Liver (tissue), 9 donors: ENCODE results near the gene GNAO1. TPM values are rescaled to one million over a fixed set of nuclear protein-coding genes. Genes with fewer than 3 reads are reported as not detected.
A peak's percentile ranks its signal among the peaks of the same experiment; 100 is the strongest.

Experiments used
- DNase-seq: peaks from one replicate; pipeline ENCODE4 v3.0.0-alpha.2; 2017; ENCODE audit warnings: low spot score
- H3K27ac ChIP-seq, 2 donors: one replicate each; pipeline ENCODE4 v1.7.0; 2013; ENCODE audit warnings: inconsistent platforms in 2 of 2, low read length in 2 of 2, control low read depth in 1 of 2, low read depth in 1 of 2, mild to moderate bottlenecking in 1 of 2
- H3K27me3 ChIP-seq, 4 donors: one replicate each; pipeline versions ENCODE4 v1.6.1 to v1.7.0; 2013; ENCODE audit warnings: low read length in 3 of 4, inconsistent platforms in 1 of 4, mild to moderate bottlenecking in 1 of 4, moderate library complexity in 1 of 4; ENCODE audit not compliant: control insufficient read depth in 4 of 4, insufficient read depth in 4 of 4
- H3K36me3 ChIP-seq, 4 donors: one replicate each; pipeline versions ENCODE4 v1.6.1 to v1.7.0; 2013; ENCODE audit warnings: low read length in 3 of 4, mild to moderate bottlenecking in 3 of 4, low read depth in 1 of 4, moderate library complexity in 1 of 4; ENCODE audit not compliant: control insufficient read depth in 4 of 4, insufficient read depth in 3 of 4
- H3K4me1 ChIP-seq, 4 donors: one replicate each; pipeline versions ENCODE4 v1.6.1 to v1.7.0; 2013; ENCODE audit warnings: low read length in 3 of 4, mild to moderate bottlenecking in 3 of 4, moderate library complexity in 1 of 4; ENCODE audit not compliant: control insufficient read depth in 4 of 4, insufficient read depth in 4 of 4
- H3K4me3 ChIP-seq, 3 donors: one replicate each; pipeline versions ENCODE4 v1.6.1 to v1.7.0; 2013; ENCODE audit warnings: low read length in 3 of 3, control low read depth in 1 of 3, low read depth in 1 of 3, mild to moderate bottlenecking in 1 of 3
- H3K9ac ChIP-seq, 2 donors: one replicate each; pipeline ENCODE4 v1.7.0; 2013; ENCODE audit warnings: low read length in 2 of 2, mild to moderate bottlenecking in 2 of 2, moderate library complexity in 2 of 2, control low read depth in 1 of 2, low read depth in 1 of 2
- H3K9me3 ChIP-seq, 4 donors: one replicate each; pipeline versions ENCODE4 v1.6.1 to v1.7.0; 2013; ENCODE audit warnings: low read length in 3 of 4; ENCODE audit not compliant: control insufficient read depth in 4 of 4
- ATF3 ChIP-seq: IDR thresholded peaks from 2 replicates; pipeline ENCODE4 v1.6.1; 2016; ENCODE audit warnings: antibody characterized with exemption
- EGR1 ChIP-seq, 2 donors: IDR thresholded peaks; 2 replicates each; pipeline ENCODE4 v1.6.1; 2016 to 2018; ENCODE audit warnings: antibody characterized with exemption in 2 of 2, low read depth in 2 of 2
- FOXA1 ChIP-seq: IDR thresholded peaks from 2 replicates; pipeline ENCODE4 v1.6.1; 2016; ENCODE audit warnings: antibody characterized with exemption
- FOXA2 ChIP-seq: IDR thresholded peaks from 2 replicates; pipeline ENCODE4 v1.6.1; 2016; ENCODE audit warnings: antibody characterized with exemption
- GABPA ChIP-seq, 2 donors: IDR thresholded peaks in 1 of 2; conservative IDR thresholded peaks in 1 of 2; 2 replicates each; pipeline ENCODE4 v1.6.1; 2016; ENCODE audit warnings: antibody characterized with exemption in 2 of 2, mild to moderate bottlenecking in 1 of 2, moderate library complexity in 1 of 2
- HNF4A ChIP-seq, 2 donors: conservative IDR thresholded peaks; 2 replicates each; pipeline ENCODE4 v1.6.1; 2016; ENCODE audit warnings: antibody characterized with exemption in 2 of 2, mild to moderate bottlenecking in 2 of 2
- HNF4G ChIP-seq: IDR thresholded peaks from 2 replicates; pipeline ENCODE4 v1.6.1; 2016; ENCODE audit warnings: antibody characterized with exemption
- MAX ChIP-seq: IDR thresholded peaks from 2 replicates; pipeline ENCODE4 v1.6.1; 2016; ENCODE audit warnings: antibody characterized with exemption
- NR2F2 ChIP-seq: IDR thresholded peaks from 2 replicates; pipeline ENCODE4 v1.6.1; 2016; ENCODE audit warnings: antibody characterized with exemption
- REST ChIP-seq: IDR thresholded peaks from 2 replicates; pipeline ENCODE4 v1.6.1; 2016; ENCODE audit warnings: antibody characterized with exemption, mild to moderate bottlenecking
- RXRA ChIP-seq, 2 donors: IDR thresholded peaks; 2 replicates each; pipeline ENCODE4 v1.6.1; 2017 to 2018; ENCODE audit warnings: antibody characterized with exemption in 2 of 2, mild to moderate bottlenecking in 1 of 2
- SP1 ChIP-seq: IDR thresholded peaks from 2 replicates; pipeline ENCODE4 v1.6.1; 2018; ENCODE audit warnings: antibody characterized with exemption, mild to moderate bottlenecking
- TAF1 ChIP-seq: conservative IDR thresholded peaks from 2 replicates; pipeline ENCODE4 v1.6.1; 2016; ENCODE audit warnings: antibody characterized with exemption, mild to moderate bottlenecking
- YY1 ChIP-seq: IDR thresholded peaks from 2 replicates; pipeline ENCODE4 v1.6.1; 2016; ENCODE audit warnings: antibody characterized with exemption, mild to moderate bottlenecking
- ZBTB33 ChIP-seq: IDR thresholded peaks from 2 replicates; pipeline ENCODE4 v1.6.1; 2016; ENCODE audit warnings: antibody characterized with exemption
- WGBS: extraction: QIAGEN DNeasy Blood & Tissue Kit; methylation state at CpG from one replicate; pipeline ENCODE4 v1.1.7; 2013; 5-methylcytosine and 5-hydroxymethylcytosine counted together
- polyA plus RNA-seq, 2 donors: library from polyadenylated mRNA; stranded (reverse) in 1 of 2; unstranded in 1 of 2; fragments of 200-250 nt in 1 of 2; fragments of >200 nt in 1 of 2; fragmentation: Nextera tagmentation in 1 of 2; extraction: Ambion mirVana in 1 of 2; gene quantifications; one replicate each; pipeline versions ENCODE4 v1.2.1 to v1.2.3, GENCODE V29; 2013 to 2015
- total RNA-seq, 2 donors: library from RNA; depleted of rRNA; stranded (reverse); fragments of >200 nt; gene quantifications; one replicate each; pipeline ENCODE4 v1.2.3, GENCODE V29; 2014
- donor health status: healthy.
- donor health status: healthy.
- donor health status: healthy.
- donor health status: healthy.
- donor health status: healthy.

The GNAO1 gene
- total and polyA plus RNA-seq, 4 donors: 0.61 to 15.1 (median 7.0) TPM

- 96% methylated on average over 4 of the region's 4 CpGs for WGBS
Measured at GRCh38 chr16:56242740-56243139, 51.5 kb downstream of the GNAO1 start.

GRCh38 chr16:56244612-56245011, 53.3 kb downstream of the GNAO1 start:
- H3K36me3 ChIP-seq: peaks cover 0 to 10% (median 0%) of the 10 kb centered on the region in 4 donors
- peaks cover 9 to 48% (median 25%) of the 10 kb centered on the region in 4 donors for H3K4me1 ChIP-seq
- WGBS: 55% methylated on average over 4 of the region's 4 CpGs
- peak; percentile 14 for TF ChIP-seq MAX
- TF ChIP-seq YY1: no peak
- TF ChIP-seq HNF4A (conservative IDR thresholded peaks at IDR 0.05): peak; percentile 14 to 60
- no peaks in the 10 kb centered on the region for H3K9me3 ChIP-seq
- H3K4me3 ChIP-seq: no peak overlapping the region
- no peak overlapping the region for H3K9ac ChIP-seq
- no peak for DNase-seq
- H3K27me3 ChIP-seq: no peaks in the 10 kb centered on the region
- no peak overlapping the region for H3K27ac ChIP-seq

More at GRCh38 chr16:56242740-56243139, 51.5 kb downstream of the GNAO1 start:
- no peaks in the 10 kb centered on the region for H3K27me3 ChIP-seq
- peaks cover 0 to 3% (median 0%) of the 10 kb centered on the region in 4 donors for H3K36me3 ChIP-seq
- TF ChIP-seq GABPA (IDR thresholded peaks at IDR 0.05 in 1 of 2, conservative IDR thresholded peaks at IDR 0.05 in 1 of 2): no peak
- no peak for TF ChIP-seq TAF1
- TF ChIP-seq FOXA1: no peak
- no peak for TF ChIP-seq FOXA2
- TF ChIP-seq REST: no peak
- TF ChIP-seq ATF3: no peak
- TF ChIP-seq HNF4A (conservative IDR thresholded peaks at IDR 0.05): no peak
- TF ChIP-seq YY1: no peak
- no peak for TF ChIP-seq NR2F2
- no peak overlapping the region for H3K9ac ChIP-seq
- no peak for DNase-seq
- H3K4me3 ChIP-seq: no peak overlapping the region
- no peak overlapping the region for H3K27ac ChIP-seq
- H3K4me1 ChIP-seq: peaks cover 9 to 54% (median 27%) of the 10 kb centered on the region in 4 donors
- no peaks in the 10 kb centered on the region for H3K9me3 ChIP-seq

- 86% methylated on average over 6 of the region's 6 CpGs for WGBS
Measured at GRCh38 chr16:56245197-56245596, 53.9 kb downstream of the GNAO1 start.

More at GRCh38 chr16:56245197-56245596, 53.9 kb downstream of the GNAO1 start:
- no peaks in the 10 kb centered on the region for H3K27me3 ChIP-seq
- TF ChIP-seq EGR1 (IDR thresholded peaks at IDR 0.05; ENCODE audit: low read depth in 2 of 2) (no peak), TAF1 (no peak), RXRA (IDR thresholded peaks at IDR 0.05) (no peak), NR2F2 (no peak), ZBTB33 (no peak), SP1 (no peak), HNF4G (no peak), ATF3 (no peak), MAX (no peak)
- peaks cover 9 to 48% (median 25%) of the 10 kb centered on the region in 4 donors for H3K4me1 ChIP-seq
- no peak overlapping the region for H3K9ac ChIP-seq
- DNase-seq: no peak
- H3K36me3 ChIP-seq: peaks cover 0 to 10% (median 0%) of the 10 kb centered on the region in 4 donors
- peak overlapping the region in 1 of 2 donors; percentile 74 for H3K27ac ChIP-seq
- H3K9me3 ChIP-seq: no peaks in the 10 kb centered on the region
- no peak overlapping the region for H3K4me3 ChIP-seq
